ENCODE data around the gene EBF3.
"Not testable (repeated sequence)": the region's sequence is repeated elsewhere in the genome, so short reads cannot be mapped to it uniquely, and the experiment has no call there.

The EBF3 gene

DNA sequence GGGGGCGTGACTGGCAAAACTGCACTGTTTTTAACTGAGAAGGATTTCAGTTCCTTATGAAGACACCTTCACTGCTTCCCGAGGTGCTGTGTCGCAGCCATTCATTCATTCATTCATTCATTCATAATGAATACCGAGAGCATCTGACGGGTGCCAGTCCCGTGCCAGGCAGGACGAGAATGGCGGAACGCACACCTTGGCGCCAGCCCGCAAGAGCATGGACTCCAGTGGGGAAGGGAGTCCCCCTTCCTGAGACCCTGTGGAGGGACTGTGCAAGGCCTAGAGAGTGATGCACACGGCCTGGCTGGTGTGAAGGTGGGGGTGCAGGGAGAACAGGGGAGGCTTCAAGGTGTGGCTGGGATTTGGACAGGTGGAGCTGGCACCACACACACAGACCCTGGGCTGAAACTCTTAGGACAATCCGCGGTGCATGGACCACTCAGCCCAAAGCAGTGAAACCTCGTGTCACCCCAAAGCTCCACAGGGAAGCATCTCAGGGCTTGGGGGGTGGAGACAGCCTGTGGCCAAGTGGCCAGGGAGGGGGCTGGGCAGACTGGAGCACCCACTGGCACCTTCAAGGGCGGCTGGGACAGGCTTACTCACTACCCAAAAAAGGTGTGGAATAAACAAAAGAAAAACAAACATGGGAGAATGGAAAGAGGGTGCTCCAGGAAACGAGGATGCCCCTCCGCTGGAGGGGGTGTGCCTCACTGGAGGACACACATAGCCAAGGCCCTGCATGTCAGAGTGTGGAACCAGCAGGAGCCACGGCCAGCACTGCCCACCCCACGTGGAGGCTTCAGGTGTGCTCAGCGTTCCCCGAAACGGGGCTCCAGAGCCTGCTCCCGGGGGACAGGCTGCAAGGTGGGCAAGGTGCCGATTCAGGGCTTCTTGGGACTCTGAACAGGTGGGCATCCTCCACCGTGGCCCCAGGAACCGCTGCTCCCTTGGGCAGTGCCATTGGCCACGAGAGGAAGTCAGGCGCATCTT lies 37.7 kb downstream of the EBF3 start:
- no peak for DNase-seq

DNA sequence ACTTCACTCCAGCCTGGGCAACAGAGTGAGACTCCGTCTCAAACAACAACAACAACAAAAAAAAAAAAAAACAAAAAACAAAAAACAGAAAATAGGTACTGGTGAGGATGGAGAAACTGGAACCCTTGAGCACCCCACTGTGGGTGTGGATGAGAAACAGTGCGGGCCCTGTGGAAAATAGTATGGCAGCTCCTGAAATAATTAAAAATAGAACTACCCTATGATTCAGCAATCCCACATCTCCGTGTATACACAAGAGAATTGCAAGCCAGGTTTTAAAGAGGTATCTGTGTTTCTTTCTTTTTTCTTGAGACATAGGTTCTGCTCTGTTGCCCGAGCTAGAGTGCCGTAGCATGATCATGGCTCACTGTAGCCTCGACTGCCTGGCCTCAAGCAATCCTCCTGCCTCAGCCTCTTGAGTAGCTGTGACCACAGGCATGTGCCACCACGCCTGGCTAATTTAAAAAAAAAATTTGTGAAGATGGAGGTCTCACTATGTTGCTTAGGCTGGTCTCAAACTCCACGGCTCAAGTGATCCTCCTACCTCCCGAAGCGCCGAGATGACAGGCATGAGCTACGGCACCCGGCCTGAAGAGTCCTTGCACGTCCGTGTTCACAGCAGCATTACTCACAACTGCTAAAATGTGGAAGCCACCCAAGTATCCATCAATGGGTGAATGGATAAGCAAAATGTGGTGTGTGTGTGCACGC lies 39.5 kb downstream of the EBF3 start:
- DNase-seq: no peak

DNA sequence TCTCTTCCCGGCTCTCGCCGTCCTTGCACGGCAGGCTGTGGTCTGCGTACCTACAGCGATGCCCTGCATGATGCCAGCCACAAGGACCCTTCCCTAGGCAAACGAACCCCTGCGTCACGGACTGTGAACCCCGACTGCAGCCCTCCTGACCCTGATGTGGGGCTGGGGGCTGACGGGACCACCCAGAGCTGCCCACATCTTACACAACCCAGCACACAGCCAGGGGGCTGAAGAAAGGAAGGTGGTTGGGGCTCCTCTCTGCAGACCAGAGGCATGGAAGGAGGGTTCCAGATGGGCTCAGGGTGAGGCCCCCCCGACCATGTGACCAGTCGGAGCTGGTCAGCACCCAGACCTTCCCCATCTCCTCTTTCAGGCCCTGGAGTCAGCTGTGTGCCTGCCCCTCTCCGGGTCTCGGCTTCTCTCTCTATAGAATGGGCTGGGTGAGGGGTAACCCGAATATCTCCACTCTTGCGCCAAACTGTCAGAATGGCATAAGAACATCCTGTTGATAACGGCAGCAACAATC lies 41.4 kb downstream of the EBF3 start:
- DNase-seq: no peak

DNA sequence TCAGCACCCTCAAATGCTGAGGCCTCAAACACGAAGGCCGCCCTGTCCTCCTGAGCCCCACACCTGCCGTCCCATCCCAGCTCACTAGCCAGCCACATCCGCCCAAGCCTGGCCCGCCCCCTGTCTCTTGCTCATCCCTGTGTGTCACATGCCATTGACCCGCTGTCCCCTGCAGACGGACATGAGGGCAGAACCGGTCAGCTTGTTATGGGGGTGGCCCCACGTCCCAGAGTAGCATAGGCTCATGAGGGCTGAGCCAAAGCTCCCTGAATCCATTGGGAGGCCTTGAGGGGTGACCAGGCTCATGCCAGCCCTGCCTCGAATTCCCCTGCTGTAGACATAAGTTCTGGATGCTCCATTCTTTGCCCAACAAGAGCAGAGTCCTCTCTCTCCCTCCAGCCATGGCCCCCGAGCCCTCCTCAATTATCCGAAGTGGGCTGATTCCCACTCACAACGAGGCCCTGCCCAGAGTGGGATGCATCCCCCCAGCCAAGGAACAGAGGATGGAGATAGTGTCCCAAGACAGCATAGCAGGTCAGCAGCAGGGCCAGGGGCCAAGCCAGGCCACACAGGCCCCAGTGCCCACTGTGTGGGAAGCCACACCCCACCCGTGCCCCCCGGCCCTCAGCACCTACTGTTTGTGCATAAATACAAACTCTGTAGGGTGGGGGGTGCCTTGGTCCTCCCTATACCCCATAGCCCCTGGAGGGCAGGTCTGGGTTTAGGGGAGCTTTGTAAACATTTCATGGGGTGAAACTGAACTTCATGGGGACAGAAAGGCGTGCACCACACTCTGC lies 42.1 kb downstream of the EBF3 start:
- no peak for DNase-seq

DNA sequence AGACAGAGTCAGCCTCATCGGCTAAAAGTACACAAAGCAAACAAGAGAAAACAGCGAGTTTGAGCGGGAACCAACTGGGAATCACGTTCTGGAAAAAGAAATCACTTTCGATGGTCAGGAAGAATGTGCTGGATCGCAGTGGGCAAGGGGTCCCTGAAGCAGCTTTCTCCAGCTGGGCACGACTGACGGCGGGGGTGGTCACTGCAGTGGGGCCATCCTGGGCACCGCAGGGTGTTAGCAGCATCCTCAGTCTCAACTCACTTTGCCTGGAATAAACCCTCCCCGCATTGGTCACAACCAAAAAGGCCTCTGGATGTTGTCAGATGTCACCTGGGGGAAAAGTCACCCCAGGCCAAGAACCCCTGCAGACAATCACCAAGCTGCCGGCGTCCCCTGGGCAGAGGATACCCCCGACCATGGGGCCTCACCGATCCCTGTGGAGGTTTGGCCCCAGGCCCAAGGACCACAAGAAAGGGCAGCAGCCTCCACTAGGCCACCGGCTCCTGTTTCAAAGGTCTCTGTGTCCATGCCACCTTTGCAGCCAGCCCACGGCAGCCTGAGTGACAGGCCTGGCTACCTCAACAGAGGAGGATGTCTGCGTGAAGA lies 42.9 kb downstream of the EBF3 start:
- no peak for DNase-seq

DNA sequence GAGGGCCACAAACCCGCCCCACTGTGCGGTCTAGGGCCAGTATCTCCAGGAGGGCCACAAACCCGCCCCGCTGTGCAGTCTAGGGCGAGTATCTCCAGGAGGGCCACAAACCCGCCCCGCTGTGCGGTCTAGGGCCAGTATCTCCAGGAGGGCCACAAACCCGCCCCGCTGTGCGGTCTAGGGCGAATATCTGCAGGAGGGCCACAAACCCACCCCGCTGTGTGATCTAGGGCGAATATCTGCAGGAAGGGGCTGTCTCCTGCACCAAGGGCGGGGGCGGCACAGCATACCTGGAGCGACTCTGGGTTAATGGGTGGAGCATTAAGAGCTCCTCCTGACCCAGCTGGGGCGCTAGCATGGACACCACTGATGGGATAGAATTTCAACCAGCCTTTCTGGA lies 43.9 kb downstream of the EBF3 start:
- not testable (repeated sequence) for DNase-seq

- no peak for DNase-seq
Observed at GRCh38 chr10:129919358-129919757, 44.7 kb downstream of the EBF3 start.

DNA sequence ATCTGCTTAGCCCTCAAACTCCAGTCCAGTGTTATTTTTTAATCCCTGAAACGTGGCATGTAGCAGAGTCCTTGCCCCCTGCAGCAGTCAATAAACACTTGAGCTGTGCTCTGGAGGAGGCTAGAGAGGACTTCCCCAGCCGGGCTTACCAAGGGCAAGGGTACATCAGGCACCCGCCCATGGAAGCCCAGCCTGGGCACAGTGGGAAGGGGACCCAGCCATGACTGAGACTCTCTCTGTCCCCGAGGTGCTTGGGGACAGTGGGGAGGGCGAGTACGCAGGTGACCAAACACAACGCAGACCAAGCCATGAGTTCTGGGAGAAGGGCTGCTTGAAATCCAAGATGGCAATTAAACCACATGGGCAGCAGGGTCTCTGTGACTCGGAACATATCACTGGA lies 45.2 kb downstream of the EBF3 start:
- no peak for DNase-seq

DNA sequence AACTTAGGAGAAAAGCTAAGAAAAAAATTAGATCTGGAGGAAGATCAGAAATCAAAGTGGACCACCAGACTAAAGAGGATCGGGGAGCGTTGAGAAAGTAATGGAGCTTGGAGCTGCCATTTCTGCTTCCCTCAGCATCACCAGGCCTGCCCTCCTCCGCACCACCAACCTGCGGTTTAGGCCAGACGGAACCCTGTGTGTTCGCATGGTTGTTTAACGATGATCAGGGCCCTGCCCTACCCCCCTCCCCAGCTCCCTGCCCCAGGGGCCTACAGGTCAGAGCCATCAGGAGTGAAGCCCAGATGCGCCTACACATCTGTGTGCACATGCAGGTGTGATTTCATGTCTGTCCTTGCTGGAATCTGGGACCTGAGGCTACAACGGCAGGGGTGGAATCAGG lies 45.7 kb downstream of the EBF3 start:
- DNase-seq: no peak

DNA sequence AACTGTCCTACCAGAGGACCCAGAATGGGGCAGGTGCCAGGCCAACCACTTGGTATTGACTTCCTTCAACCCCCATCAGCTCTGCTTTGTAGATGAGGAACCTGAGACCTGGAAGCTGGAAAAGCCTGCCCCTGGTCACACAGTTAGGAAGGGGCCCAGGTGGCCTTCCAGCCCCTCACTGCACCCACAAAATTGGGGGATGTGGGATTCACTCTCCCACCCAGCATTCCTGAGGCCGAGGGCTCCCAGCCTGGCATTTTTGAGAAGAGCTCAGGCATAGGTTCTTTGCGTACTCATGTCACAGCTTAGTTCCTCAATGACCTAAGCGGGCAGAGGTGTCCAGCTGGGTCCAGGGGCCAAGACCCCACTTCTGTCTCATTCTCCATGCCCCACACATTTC lies 46.1 kb downstream of the EBF3 start:
- no peak for DNase-seq

DNA sequence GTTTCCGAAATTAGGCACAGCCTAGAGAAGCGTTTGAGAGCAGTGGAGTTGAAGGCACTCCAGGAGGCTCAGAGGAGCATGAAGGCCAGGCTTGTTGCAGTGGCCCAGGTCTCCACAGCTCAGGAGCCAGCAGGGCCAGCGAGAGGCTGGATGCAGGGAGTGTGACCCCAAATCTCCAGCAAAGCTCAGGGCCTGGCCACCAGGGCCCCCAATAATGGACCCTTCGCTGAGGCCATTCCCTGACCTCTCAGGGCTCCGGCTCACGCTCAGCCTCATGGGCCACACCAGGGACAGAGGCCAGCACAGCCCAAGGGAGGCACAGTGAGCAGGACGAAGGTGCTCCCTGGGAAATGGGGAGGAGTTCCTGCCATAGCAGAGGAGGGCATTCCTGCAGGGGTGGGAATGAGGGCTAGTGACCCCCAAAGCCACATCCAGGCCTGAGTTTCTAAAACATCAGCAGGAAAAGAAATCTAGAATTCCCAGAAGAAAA lies 47.5 kb downstream of the EBF3 start:
- DNase-seq: no peak

- DNase-seq: no peak
Observed at GRCh38 chr10:129915526-129916378, 48.3 kb downstream of the EBF3 start.

GRCh38 chr10:129914960-129915359 lies 49.1 kb downstream of the EBF3 start:
- no peak for DNase-seq

GRCh38 chr10:129914153-129914855 lies 49.8 kb downstream of the EBF3 start:
- no peak for DNase-seq

DNA sequence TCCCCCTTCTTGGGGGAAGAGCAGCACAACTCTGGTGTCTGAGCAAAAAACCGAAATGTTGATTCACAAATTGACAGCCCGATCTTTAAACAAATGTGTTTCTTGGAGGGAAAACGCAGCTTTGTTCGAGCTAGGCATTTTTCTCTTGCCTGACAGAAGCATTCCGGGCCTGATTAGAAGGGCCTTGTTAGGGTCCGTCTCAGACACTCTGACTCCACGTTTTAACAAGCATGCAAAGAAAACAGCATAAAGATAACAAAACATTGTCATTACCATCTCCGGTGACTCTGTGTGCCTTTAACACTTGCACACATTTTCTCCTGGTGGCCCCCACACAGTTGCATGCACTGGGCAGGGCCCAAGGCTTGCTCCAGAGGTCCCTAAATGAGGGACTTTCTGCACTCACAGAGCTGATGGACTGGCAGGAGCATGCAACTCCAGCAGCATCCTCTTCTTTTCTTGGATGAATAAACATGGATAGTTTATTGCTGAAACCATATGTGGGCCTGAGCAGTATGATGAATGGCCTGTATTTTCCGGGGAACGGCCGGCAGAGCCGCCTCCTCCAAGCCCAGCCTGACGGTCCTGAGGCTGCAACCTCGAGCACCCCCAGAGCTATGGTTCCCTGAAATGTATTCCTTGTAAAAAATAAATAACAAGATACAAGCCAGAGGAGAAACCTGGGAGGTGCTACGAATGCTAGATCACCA lies 50.9 kb downstream of the EBF3 start:
- no peak for DNase-seq

- DNase-seq: no peak
Observed at GRCh38 chr10:129912166-129912917, 51.7 kb downstream of the EBF3 start.

GRCh38 chr10:129911451-129912165 lies 52.5 kb downstream of the EBF3 start:
- no peak for DNase-seq

- DNase-seq: no peak
Observed at GRCh38 chr10:129910861-129911260, 53.2 kb downstream of the EBF3 start.
